ENCODE measurements around the gene PCNX2. TPM values are rescaled to one million over a fixed set of nuclear protein-coding genes. Genes with fewer than 3 reads are reported as not detected.

Gene PCNX2
- total and polyA plus RNA-seq, 2 of the 13 experiments (the other 11 are each of a cell fraction or from before 2014, with no cell fraction given): 0.11 to 0.42 TPM

DNA sequence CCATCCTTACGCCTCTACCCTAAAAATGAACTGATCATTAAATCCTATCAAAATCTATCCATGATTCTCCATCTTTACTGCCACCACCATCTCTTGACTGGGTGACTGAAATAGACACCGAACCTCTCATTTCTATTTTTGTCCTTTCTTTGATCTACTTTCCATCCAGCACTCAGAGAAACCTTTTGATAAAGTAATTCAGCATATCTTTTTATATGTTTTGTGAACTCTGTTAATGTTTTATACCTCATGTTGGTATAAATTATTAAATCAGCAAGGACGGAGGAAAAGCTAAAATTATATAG lies 13.0 kb downstream of the PCNX2 start:
- H3K36me3 ChIP-seq (replicated peaks in 1 of 2; ENCODE audit: control insufficient read depth in 1 of 2, insufficient read depth in 2 of 2, low read length in 2 of 2): no peaks in the 10 kb centered on the region
- peaks cover 5% of the 10 kb centered on the region; the same call in 1 of the 2 replicates for H3K9me3 ChIP-seq (ENCODE audit: low read length)
- ATAC-seq (no peak), DNase-seq (ENCODE audit: low spot score) (no peak), FAIRE-seq (no peak)
- no peak overlapping the region for H3K9ac ChIP-seq (ENCODE audit: insufficient read depth, low read depth, low read length)
- H3K27me3 ChIP-seq (ENCODE audit: control insufficient read depth in 1 of 2, insufficient read depth in 2 of 2, low read length in 2 of 2): no peaks in the 10 kb centered on the region
- WGBS (ENCODE audit: low lambda C conversion rate): 4% methylated on average over 3 of the region's 3 CpGs
- H3K27ac ChIP-seq (ENCODE audit: extremely low read length, insufficient read depth, low read length): no peak overlapping the region
- H4K20me1 ChIP-seq (ENCODE audit: insufficient read depth, low read length): no peaks in the 10 kb centered on the region
- no peak overlapping the region for H3K4me2 ChIP-seq (ENCODE audit: low read depth, low read length)
- no peak overlapping the region for H2AFZ ChIP-seq (ENCODE audit: low read length)
- H3K4me1 ChIP-seq (ENCODE audit: insufficient read depth, low read length): no peaks in the 10 kb centered on the region
- H3K4me3 ChIP-seq (replicated peaks in 1 of 3; ENCODE audit: insufficient read depth in 1 of 3, low read depth in 2 of 3, low read length in 3 of 3): no peak overlapping the region
- H3K79me2 ChIP-seq (ENCODE audit: insufficient read depth, low read length): no peaks in the 10 kb centered on the region
- in situ Hi-C loops (cut with HindIII; ENCODE audit: extremely low pct_ligation_motif_present, low pct_unique_long_range_greater_than_20kb) (no loop called here), intact Hi-C loops (cut with micrococcal nuclease; ENCODE audit: unreplicated experiment) (no loop called here)
- POLR2A ChIA-PET: no interaction called here
- BruUV-seq (replicated peaks): no TSS peak
- CTCF ChIA-PET (ENCODE audit: low intra/inter-chr PET ratio, low total read pairs): no interaction called here
- TF ChIP-seq ZNF768 (CRISPR knock-in tag; IDR thresholded peaks at IDR 0.05) (no peak), ZNF703 (CRISPR knock-in tag; IDR thresholded peaks at IDR 0.05; ENCODE audit: borderline replicate concordance) (no peak), ZNF615 (CRISPR knock-in tag; IDR thresholded peaks at IDR 0.05; ENCODE audit: borderline replicate concordance) (no peak), CBX2 (IDR thresholded peaks at IDR 0.05; ENCODE audit: low read depth, low read length) (no peak), CBX2 (CRISPR knock-in tag; IDR thresholded peaks at IDR 0.05; ENCODE audit: low read depth) (no peak), HMG20B (CRISPR knock-in tag; conservative IDR thresholded peaks at IDR 0.05) (no peak), ZNF75D (CRISPR knock-in tag; IDR thresholded peaks at IDR 0.05; ENCODE audit: borderline replicate concordance) (no peak), RBAK (CRISPR knock-in tag; IDR thresholded peaks at IDR 0.05) (no peak)
- TF ChIP-seq, protein P1, sequence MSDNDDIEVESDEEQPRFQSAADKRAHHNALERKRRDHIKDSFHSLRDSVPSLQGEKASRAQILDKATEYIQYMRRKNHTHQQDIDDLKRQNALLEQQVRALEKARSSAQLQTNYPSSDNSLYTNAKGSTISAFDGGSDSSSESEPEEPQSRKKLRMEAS (IDR thresholded peaks at IDR 0.05): no peak

DNA sequence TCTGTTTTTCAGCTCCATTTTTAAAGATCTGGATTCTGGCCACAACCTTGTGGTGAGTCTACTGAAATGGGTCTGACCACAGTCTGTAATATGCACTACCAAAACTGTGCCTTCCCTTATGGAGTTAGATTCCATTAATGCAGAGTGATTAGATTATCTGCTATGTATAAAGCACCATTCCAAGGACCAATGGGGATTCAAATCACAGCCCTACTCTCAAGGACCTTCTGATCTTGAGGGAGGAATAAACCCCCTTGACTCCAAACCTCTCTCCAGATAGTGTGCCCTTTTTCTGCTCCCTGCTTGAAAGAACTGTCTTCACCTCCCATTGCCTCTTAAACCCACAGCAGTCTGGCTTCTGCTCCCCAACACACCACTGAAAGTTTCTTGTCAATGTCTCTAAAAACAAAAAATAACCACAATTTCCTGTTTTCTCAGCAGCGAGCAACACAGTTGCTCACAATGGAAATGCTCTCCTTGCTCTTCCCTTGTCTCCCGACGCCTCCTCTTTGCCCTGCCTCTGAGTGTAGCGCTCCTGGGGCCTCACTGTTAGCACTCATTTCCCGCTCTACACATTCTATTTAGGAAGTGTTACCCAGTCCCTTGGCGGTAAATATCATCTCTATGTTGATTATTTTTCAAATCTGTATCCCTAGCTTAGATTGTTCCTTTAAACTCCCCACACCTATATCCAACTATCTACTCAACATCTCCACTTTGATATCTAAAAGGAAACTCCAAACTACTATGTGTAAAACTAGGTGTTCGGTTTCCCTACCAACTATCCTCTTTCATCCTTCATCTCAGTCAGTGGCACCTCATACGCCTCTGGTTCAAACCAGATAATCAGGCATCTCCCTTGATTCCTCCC lies 13.6 kb downstream of the PCNX2 start:
- in situ Hi-C loops (cut with HindIII; ENCODE audit: extremely low pct_ligation_motif_present, low pct_unique_long_range_greater_than_20kb): no loop called here
- BruUV-seq (replicated peaks): no TSS peak
- no peaks in the 10 kb centered on the region for H3K79me2 ChIP-seq (ENCODE audit: insufficient read depth, low read length)

More for the DNA sequence above, 13.6 kb downstream of the PCNX2 start:
- ATAC-seq (no peak), DNase-seq (ENCODE audit: low spot score) (no peak), FAIRE-seq (no peak)
- intact Hi-C loops (cut with micrococcal nuclease; ENCODE audit: unreplicated experiment): no loop called here
- under 1% methylated on average over 8 of the region's 8 CpGs for whole genome bisulfite sequencing (ENCODE audit: low lambda C conversion rate)
- H4K20me1 ChIP-seq (ENCODE audit: insufficient read depth, low read length): no peaks in the 10 kb centered on the region
- H3K27me3 ChIP-seq (ENCODE audit: control insufficient read depth in 1 of 2, insufficient read depth in 2 of 2, low read length in 2 of 2): no peaks in the 10 kb centered on the region
- H3K4me2 ChIP-seq (ENCODE audit: low read depth, low read length): no peak overlapping the region
- H3K9me3 ChIP-seq (ENCODE audit: low read length): no peaks in the 10 kb centered on the region
- H2AFZ ChIP-seq (ENCODE audit: low read length): no peak overlapping the region
- no peaks in the 10 kb centered on the region for H3K36me3 ChIP-seq (replicated peaks in 1 of 2; ENCODE audit: control insufficient read depth in 1 of 2, insufficient read depth in 2 of 2, low read length in 2 of 2)
- POLR2A ChIA-PET: no interaction called here
- no peak for TF ChIP-seq MZF1 (CRISPR knock-in tag; IDR thresholded peaks at IDR 0.05; ENCODE audit: borderline replicate concordance)
- no peaks in the 10 kb centered on the region for H3K4me1 ChIP-seq (ENCODE audit: insufficient read depth, low read length)
- no peak overlapping the region for H3K4me3 ChIP-seq (replicated peaks in 1 of 3; ENCODE audit: insufficient read depth in 1 of 3, low read depth in 2 of 3, low read length in 3 of 3)
- no peak overlapping the region for H3K9ac ChIP-seq (ENCODE audit: insufficient read depth, low read depth, low read length)
- no peak overlapping the region for H3K27ac ChIP-seq (ENCODE audit: extremely low read length, insufficient read depth, low read length)
- CTCF ChIA-PET (ENCODE audit: low intra/inter-chr PET ratio, low total read pairs): no interaction called here
